ENCODE data around the gene CARS1. TPM values are rescaled to one million over a fixed set of nuclear protein-coding genes. Genes with fewer than 3 reads are reported as not detected.

The CARS1 gene
- total and polyA plus RNA-seq, 10 of the 15 experiments (the other 5 are each of a cell fraction or from before 2014, with no cell fraction given) = 7.8 to 60.6 (median 45.7) TPM

GRCh38 chr11:3002871-3003270, 54.4 kb downstream of the CARS1 start:
- SMC1A ChIA-PET (ENCODE audit: uncharacterized antibody, unreplicated experiment) = interaction anchor here (1.2 kb wide), 1 partner anchor 11 kb away, joined by 3 read pairs; no protein-coding TSS in a partner anchor
- RAD21 ChIA-PET (ENCODE audit: unreplicated experiment) = no interaction called here
- Histone ChIP-seq H3K27ac (ENCODE audit: control insufficient read depth, insufficient read depth) (no peak overlapping the region), H3K4me3 (no peak overlapping the region), H3K4me1 (ENCODE audit: control insufficient read depth, insufficient read depth, low read length) (no peaks in the 10 kb centered on the region), H3K79me2 (ENCODE audit: control insufficient read depth, insufficient read depth, low read length) (no peaks in the 10 kb centered on the region), H3K9ac (ENCODE audit: control insufficient read depth, insufficient read depth, low read length) (no peak overlapping the region), H3K4me2 (ENCODE audit: control insufficient read depth, insufficient read depth) (no peak overlapping the region), H2AFZ (ENCODE audit: control insufficient read depth, low read depth, low read length) (no peak overlapping the region), H3K9me3 (replicated peaks; ENCODE audit: control insufficient read depth, insufficient read depth, low read length) (no peaks in the 10 kb centered on the region), H3K36me3 (ENCODE audit: control insufficient read depth in 2 of 2, insufficient read depth in 2 of 2, low read length in 1 of 2) (peaks cover 8 to 26% of the 10 kb centered on the region in 2 experiments; a peak in 3 of 4 replicates), H4K20me1 (ENCODE audit: control insufficient read depth, insufficient read depth) (no peaks in the 10 kb centered on the region), H3K27me3 (replicated peaks in 1 of 2; ENCODE audit: control insufficient read depth in 2 of 2, insufficient read depth in 2 of 2, low read length in 1 of 2) (no peaks in the 10 kb centered on the region)
- WGBS (ENCODE audit: insufficient coverage, insufficient replicate concordance, low lambda C conversion rate, missing lambda C conversion rate) = 97% methylated on average over 5 of the region's 8 CpGs
- CTCF ChIA-PET = interaction anchor here (1.1 kb wide), 1 partner anchor 34 kb away, joined by 3 read pairs; no protein-coding TSS in a partner anchor
- DNase-seq (ENCODE audit: low read depth, low spot score) = no peak
- no peak for TF ChIP-seq HSF1 (IDR thresholded peaks at IDR 0.05; ENCODE audit: low read depth, low read length)
- no peak for TF ChIP-seq ELK1 (IDR thresholded peaks at IDR 0.05; ENCODE audit: low read depth, low read length)
- no peak for TF ChIP-seq ZNF622 (IDR thresholded peaks at IDR 0.05)
- POLR2A ChIA-PET = no interaction called here
- BruUV-seq (replicated peaks) = no TSS peak
- intact Hi-C loops (cut with micrococcal nuclease; ENCODE audit: unreplicated experiment) (no loop called here), in situ Hi-C loops (cut with MboI) (no loop called here)
- FAIRE-seq = no peak
- ATAC-seq = no peak

- Histone ChIP-seq H3K4me3 (no peak overlapping the region), H3K79me2 (ENCODE audit: control insufficient read depth, insufficient read depth, low read length) (no peaks in the 10 kb centered on the region), H3K36me3 (ENCODE audit: control insufficient read depth in 2 of 2, insufficient read depth in 2 of 2, low read length in 1 of 2) (peaks cover 8 to 23% of the 10 kb centered on the region in 2 experiments; a peak in 3 of 4 replicates), H3K27me3 (replicated peaks in 1 of 2; ENCODE audit: control insufficient read depth in 2 of 2, insufficient read depth in 2 of 2, low read length in 1 of 2) (no peaks in the 10 kb centered on the region), H3K9me3 (replicated peaks; ENCODE audit: control insufficient read depth, insufficient read depth, low read length) (no peaks in the 10 kb centered on the region), H3K4me1 (ENCODE audit: control insufficient read depth, insufficient read depth, low read length) (no peaks in the 10 kb centered on the region), H3K9ac (ENCODE audit: control insufficient read depth, insufficient read depth, low read length) (no peak overlapping the region), H3K27ac (ENCODE audit: control insufficient read depth, insufficient read depth) (no peak overlapping the region), H4K20me1 (ENCODE audit: control insufficient read depth, insufficient read depth) (no peaks in the 10 kb centered on the region), H3K4me2 (ENCODE audit: control insufficient read depth, insufficient read depth) (no peak overlapping the region), H2AFZ (ENCODE audit: control insufficient read depth, low read depth, low read length) (no peak overlapping the region)
- in situ Hi-C loops (cut with MboI) = no loop called here
- DNase-seq (ENCODE audit: low read depth, low spot score) (no peak), FAIRE-seq (no peak), ATAC-seq (no peak)
- ChIA-PET CTCF (no interaction called here), RAD21 (ENCODE audit: unreplicated experiment) (no interaction called here), SMC1A (ENCODE audit: uncharacterized antibody, unreplicated experiment) (no interaction called here), POLR2A (no interaction called here)
- no TSS peak for BruUV-seq (replicated peaks)
- intact Hi-C loops (cut with micrococcal nuclease; ENCODE audit: unreplicated experiment) = no loop called here
- WGBS (ENCODE audit: insufficient coverage, insufficient replicate concordance, low lambda C conversion rate, missing lambda C conversion rate) = 81% methylated on average over 8 of the region's 8 CpGs
- no peak for TF ChIP-seq ZNF687 (IDR thresholded peaks at IDR 0.05)
- no peak for TF ChIP-seq ZBTB11 (CRISPR knock-in tag; IDR thresholded peaks at IDR 0.05)
- TF ChIP-seq YBX1 (IDR thresholded peaks at IDR 0.05) = no peak
These were observed 54.8 kb downstream of the CARS1 start for GRCh38 chr11:3002351-3002861.

Data from GM12878 (cell line).